Fibroblast of peridontal ligament (primary cell): ENCODE results near the gene OR51L1.

Experiments used
- DNase-seq: peaks from one replicate; pipeline ENCODE4 v3.0.0-alpha.2; 2010; ENCODE audit errors: extremely low read depth

OR51L1 gene

GRCh38 chr11:5046754-5047330, 52.2 kb downstream of the OR51L1 start:
- DNase-seq = no peak
